22Rv1 (cell line): ENCODE data around the gene TYK2.

Experiments used
- CTCF ChIP-seq: fragments of 450-650 bp; IDR thresholded peaks from 2 replicates; pipeline ENCODE4 v1.5.1; 2017; ENCODE audit warnings: mild to moderate bottlenecking
- ZFX ChIP-seq: fragments of 450-650 bp; IDR thresholded peaks from 2 replicates; pipeline ENCODE4 v1.6.1; 2017; ENCODE audit warnings: antibody characterized with exemption, borderline replicate concordance

GRCh38 chr19:10392120-10392519, 11.7 kb upstream of the TYK2 start:
- no peak for TF ChIP-seq CTCF
- TF ChIP-seq ZFX = no peak
